Activated naive CD4-positive, alpha-beta T cell treated with anti-CD3 and anti-CD28 coated beads, Interleukin-2, amount 50 U/mL, for 72 hours (primary cell): ENCODE data around the gene DIP2A. TPM values are rescaled to one million over a fixed set of nuclear protein-coding genes. Genes with fewer than 3 reads are reported as not detected.

Experiments used
- ATAC-seq, 2 donors: fragments of 150-1000 bp; cut with Tn5 transposase; 2 replicates each; pipeline ENCODE4 v1.10.0; 2021; ENCODE audit warnings: mild to moderate bottlenecking in 2 of 2, moderate library complexity in 2 of 2
- DNase-seq, 2 donors: peaks; one replicate each; pipeline ENCODE4 v3.0.0; 2021 to 2022; ENCODE audit warnings: low spot score in 2 of 2
- H3K27ac Mint-ChIP-seq, 2 donors: one replicate each; pipeline ENCODE4 v1.8.0; 2022; ENCODE audit warnings: mild to moderate bottlenecking in 2 of 2, mixed read lengths in 2 of 2
- H3K36me3 Mint-ChIP-seq, 2 donors: one replicate each; pipeline ENCODE4 v1.8.0; 2022; ENCODE audit warnings: mixed read lengths in 2 of 2
- H3K9me3 Mint-ChIP-seq, 2 donors: one replicate each; pipeline ENCODE4 v1.8.0; 2022; ENCODE audit warnings: mixed read lengths in 2 of 2
- total RNA-seq, 2 donors: library from RNA; stranded (reverse); gene quantifications; one replicate each; pipeline ENCODE4 v1.2.3, GENCODE V29; 2022

Gene DIP2A, protein sequence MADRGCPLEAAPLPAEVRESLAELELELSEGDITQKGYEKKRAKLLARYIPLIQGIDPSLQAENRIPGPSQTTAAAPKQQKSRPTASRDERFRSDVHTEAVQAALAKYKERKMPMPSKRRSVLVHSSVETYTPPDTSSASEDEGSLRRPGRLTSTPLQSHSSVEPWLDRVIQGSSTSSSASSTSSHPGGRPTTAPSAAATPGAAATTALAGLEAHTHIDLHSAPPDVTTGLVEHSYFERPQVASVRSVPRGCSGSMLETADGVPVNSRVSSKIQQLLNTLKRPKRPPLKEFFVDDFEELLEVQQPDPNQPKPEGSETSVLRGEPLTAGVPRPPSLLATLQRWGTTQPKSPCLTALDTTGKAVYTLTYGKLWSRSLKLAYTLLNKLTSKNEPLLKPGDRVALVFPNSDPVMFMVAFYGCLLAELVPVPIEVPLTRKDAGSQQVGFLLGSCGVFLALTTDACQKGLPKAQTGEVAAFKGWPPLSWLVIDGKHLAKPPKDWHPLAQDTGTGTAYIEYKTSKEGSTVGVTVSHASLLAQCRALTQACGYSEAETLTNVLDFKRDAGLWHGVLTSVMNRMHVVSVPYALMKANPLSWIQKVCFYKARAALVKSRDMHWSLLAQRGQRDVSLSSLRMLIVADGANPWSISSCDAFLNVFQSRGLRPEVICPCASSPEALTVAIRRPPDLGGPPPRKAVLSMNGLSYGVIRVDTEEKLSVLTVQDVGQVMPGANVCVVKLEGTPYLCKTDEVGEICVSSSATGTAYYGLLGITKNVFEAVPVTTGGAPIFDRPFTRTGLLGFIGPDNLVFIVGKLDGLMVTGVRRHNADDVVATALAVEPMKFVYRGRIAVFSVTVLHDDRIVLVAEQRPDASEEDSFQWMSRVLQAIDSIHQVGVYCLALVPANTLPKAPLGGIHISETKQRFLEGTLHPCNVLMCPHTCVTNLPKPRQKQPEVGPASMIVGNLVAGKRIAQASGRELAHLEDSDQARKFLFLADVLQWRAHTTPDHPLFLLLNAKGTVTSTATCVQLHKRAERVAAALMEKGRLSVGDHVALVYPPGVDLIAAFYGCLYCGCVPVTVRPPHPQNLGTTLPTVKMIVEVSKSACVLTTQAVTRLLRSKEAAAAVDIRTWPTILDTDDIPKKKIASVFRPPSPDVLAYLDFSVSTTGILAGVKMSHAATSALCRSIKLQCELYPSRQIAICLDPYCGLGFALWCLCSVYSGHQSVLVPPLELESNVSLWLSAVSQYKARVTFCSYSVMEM (N-terminal part only)
- 10 to 100 TPM; 42.4 to 60.1 TPM for total RNA-seq

DNA sequence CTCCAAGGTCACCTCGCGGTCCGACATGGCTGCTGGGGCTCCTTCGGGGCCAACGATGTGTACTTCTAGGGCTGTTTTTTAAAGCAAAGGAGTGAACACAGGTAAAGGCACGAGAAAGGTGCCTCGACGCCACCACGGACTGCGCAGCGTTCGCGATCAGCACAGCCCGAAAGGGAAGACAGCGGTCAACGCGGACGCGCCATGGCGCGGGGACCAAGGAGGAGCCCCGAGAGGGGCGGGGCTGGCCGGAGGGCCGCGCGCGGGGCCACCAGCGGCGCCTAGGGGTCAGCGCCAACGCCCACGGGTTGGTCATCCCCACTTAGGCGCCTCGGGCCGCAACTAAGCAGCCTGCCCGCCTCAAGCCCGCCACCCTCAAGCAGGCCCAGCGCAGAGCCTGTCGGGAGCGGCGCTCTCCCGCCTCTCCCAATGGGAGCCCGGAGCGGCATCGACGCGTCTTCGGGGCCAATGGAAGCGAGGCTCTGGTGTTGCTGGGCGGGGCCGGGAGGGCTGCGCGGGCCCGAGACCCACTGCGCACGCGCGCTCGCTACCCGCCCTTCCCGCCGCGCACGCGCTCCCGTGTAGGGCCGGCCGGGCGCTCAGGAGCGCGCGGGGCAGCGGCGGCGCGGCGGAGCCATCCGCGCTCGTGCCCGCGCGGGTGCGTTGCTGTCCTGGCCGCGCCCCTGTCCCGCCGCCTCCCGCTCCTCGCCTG lies at the start of gene DIP2A:
TSS of gene DIP2A (plus strand) at position 577 of the 709 bp plus-strand sequence. CDS start 241 bp downstream, outside the sequence.
- DNase-seq (peak; percentile 95 to 97), ATAC-seq (peak; percentile 97)
- Mint-ChIP-seq H3K9me3 (no peaks in the 10 kb centered on the region), H3K27ac (peak within 1 kb of the TSS; percentile 92 to 96), H3K36me3 (peaks cover 0 to 9% of the 10 kb centered on the region in 2 donors)

DNA sequence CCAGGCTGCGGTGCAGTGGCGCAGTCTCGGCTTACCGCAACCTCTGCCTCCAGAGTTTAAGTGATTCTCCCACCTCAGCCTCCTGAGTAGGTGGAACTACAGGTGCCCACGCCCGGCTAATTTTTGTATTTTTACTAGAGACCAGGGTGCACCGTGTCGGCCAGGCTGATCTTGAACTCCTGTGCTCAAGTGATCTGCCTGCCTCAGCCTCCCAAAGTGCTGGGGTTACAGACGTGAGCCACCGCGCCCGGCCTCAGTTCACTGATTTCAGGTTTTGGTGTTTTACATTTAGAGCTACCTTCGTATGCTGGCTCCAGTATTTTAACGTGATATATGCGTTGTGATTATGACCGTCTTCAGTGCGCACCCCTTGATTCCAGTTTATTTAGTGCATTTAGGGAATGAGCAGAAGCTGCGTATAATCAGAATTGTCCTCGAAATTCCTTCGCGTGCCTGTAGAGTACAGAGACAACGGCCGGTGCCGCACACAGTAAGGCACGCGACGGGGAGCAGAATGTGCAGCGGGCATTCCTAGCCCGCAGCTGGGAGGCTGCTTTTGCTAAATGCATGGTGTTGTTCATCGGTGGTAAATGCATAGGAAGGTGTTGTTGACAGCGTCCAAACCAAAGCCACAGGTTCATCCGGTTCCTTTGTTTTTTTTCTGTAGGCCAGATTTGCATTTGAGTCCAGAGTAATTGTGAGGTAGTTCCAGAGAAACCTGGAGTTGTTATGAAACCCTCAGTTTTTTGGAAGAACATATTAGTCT lies 48.9 kb upstream of the DIP2A start:
- no peaks in the 10 kb centered on the region for H3K9me3 Mint-ChIP-seq
- peaks cover 4 to 5% of the 10 kb centered on the region in 2 donors for H3K36me3 Mint-ChIP-seq
- no peak overlapping the region for H3K27ac Mint-ChIP-seq
- no peak for ATAC-seq
- no peak for DNase-seq

DNA sequence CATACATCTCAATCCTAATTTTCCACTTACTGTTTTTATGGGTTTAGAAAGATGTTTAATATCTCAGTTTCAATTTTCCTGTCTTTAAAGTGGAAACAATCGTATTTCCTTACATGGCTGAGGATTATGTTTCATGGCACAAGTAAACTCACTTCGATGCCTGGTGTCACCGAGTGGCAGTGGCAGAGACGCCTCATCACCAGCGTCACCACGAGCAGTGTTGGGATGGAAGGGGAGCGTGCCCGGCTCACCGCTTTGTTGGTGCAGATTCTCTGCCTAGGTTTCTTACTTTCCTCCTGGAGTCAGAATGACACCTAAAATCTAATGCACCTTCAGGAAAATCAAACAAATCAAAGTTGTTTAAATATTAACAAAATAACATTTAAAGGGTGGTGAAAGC lies 48.2 kb upstream of the DIP2A start:
- Mint-ChIP-seq H3K36me3 (peaks cover 4 to 5% of the 10 kb centered on the region in 2 donors), H3K9me3 (no peaks in the 10 kb centered on the region), H3K27ac (no peak overlapping the region)
- DNase-seq (no peak), ATAC-seq (no peak)

DNA sequence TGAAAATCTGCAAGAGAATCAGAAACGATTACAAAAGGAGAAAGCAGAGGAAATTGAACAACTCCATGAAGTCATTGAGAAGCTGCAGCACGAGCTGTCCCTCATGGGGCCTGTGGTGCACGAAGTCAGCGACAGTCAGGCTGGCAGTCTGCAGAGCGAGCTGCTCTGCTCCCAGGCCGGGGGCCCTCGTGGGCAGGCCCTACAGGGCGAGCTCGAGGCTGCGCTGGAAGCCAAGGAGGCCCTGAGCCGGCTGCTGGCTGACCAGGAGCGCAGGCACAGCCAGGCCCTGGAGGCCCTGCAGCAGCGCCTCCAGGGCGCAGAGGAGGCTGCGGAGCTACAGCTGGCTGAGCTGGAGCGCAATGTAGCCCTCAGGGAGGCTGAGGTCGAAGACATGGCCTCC lies 47.5 kb upstream of the DIP2A start:
- peaks cover 5 to 11% of the 10 kb centered on the region in 2 donors for H3K36me3 Mint-ChIP-seq
- DNase-seq (no peak), ATAC-seq (no peak)
- no peaks in the 10 kb centered on the region for H3K9me3 Mint-ChIP-seq
- H3K27ac Mint-ChIP-seq, result peak overlapping the region in 1 of 2 donors; percentile 36

DNA sequence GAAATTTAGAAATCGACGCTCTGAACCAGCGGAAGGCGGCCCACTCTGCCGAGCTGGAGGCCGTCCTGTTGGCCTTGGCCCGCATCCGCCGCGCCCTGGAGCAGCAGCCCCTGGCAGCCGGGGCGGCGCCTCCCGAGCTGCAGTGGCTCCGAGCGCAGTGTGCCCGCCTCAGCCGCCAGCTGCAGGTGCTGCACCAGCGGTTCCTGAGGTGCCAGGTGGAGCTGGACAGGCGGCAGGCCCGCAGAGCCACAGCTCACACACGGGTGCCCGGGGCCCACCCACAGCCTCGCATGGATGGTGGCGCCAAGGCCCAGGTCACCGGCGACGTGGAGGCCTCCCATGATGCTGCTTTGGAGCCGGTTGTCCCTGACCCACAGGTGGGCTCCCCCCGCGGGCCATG lies 47.0 kb upstream of the DIP2A start:
- H3K9me3 Mint-ChIP-seq, result no peaks in the 10 kb centered on the region
- no peak overlapping the region for H3K27ac Mint-ChIP-seq
- peaks cover 5 to 11% of the 10 kb centered on the region in 2 donors for H3K36me3 Mint-ChIP-seq
- ATAC-seq, result no peak
- DNase-seq, result no peak

DNA sequence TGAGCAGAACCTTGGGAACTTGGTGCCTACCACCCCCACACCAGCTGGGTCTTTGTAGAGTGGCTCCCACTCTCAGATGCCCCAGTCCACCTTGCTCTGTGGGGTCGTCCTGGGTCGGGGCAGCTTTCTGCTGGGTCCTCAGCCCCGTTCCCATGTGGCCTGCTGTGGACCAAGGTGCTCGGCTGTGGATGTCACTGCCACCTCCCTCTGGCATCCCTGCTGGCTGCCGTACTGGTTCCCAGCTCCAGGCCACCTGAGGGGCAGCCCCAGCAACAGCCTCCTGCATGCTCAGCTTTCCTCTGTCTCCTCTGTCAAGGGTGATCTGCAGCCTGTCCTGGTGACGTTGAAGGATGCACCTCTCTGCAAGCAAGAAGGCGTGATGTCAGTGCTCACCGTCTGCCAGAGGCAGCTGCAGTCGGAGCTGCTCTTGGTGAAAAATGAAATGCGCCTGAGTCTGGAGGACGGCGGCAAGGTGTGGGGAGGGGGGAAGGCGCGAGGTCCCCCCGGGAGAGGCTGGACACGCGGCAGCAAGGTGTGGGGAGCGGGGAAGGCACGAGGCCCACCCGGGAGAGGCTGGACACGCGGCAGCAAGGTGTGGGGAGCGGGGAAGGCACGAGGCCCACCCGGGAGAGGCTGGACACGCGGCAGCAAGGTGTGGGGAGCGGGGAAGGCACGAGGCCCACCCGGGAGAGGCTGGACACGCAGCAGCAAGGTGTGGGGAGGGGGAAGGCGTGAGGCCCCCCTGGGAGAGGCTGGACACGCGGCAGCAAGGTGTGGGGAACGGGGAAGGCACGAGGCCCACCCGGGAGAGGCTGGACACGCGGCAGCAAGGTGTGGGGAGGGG lies 45.9 kb upstream of the DIP2A start:
- no peak overlapping the region for H3K27ac Mint-ChIP-seq
- peaks cover 5 to 11% of the 10 kb centered on the region in 2 donors for H3K36me3 Mint-ChIP-seq
- ATAC-seq (no peak), DNase-seq (no peak)
- no peaks in the 10 kb centered on the region for H3K9me3 Mint-ChIP-seq

DNA sequence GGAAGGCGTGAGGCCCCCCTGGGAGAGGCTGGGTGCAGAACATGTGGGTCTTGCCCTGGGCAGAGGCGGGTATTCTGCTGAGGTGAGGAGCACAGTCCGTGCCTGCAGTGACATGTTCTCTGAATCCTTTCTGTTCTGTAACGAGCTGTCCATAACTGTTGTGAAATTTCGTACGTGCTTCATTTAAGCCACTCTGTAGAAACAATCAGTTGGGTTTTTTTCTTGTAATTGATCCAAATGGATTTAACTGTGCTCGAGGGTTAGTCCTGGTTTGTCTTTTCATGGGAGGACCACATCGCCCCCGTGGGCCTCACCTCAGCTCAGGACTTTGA lies 45.4 kb upstream of the DIP2A start:
- Mint-ChIP-seq H3K9me3 (no peaks in the 10 kb centered on the region), H3K36me3 (peaks cover 5 to 11% of the 10 kb centered on the region in 2 donors), H3K27ac (no peak overlapping the region)
- ATAC-seq (no peak), DNase-seq (no peak)

DNA sequence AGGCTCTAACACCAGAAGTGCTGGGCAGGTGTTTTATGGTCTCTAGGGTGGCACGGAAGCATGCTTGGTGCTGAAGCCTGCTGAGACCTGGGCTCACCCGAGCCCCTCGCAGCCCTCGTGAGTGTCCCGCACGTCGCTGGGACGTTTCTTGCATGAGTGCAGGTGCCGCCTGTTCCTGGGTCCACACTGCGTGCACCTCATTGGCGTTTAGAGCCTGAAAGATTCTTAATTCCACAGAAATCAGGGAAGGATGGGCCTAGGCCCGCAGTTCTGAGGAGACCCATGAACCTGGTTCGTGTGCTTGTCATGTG lies 43.8 kb upstream of the DIP2A start:
- DNase-seq (no peak), ATAC-seq (no peak)
- no peak overlapping the region for H3K27ac Mint-ChIP-seq
- peaks cover 15 to 21% of the 10 kb centered on the region in 2 donors for H3K36me3 Mint-ChIP-seq
- no peaks in the 10 kb centered on the region for H3K9me3 Mint-ChIP-seq

DNA sequence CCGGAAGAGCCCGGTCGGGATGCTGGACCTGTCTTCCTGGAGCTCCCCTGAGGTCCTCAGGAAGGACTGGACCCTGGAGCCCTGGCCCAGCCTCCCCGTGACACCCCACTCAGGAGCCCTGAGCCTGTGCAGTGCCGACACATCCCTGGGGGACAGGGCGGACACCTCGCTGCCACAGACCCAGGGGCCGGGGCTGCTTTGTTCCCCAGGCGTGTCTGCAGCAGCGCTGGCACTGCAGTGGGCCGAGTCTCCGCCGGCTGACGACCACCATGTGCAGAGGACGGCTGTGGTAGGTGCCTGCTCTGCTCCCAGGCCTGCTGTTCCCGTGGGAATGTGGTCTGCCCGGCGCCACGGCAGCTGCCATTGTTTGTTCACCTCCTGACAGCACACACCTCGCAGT lies 42.1 kb upstream of the DIP2A start:
- Mint-ChIP-seq H3K9me3 (no peaks in the 10 kb centered on the region), H3K27ac (no peak overlapping the region), H3K36me3 (peaks cover 10 to 16% of the 10 kb centered on the region in 2 donors)
- peak in 1 of 2 donors; percentile 7 for ATAC-seq
- DNase-seq, result no peak

DNA sequence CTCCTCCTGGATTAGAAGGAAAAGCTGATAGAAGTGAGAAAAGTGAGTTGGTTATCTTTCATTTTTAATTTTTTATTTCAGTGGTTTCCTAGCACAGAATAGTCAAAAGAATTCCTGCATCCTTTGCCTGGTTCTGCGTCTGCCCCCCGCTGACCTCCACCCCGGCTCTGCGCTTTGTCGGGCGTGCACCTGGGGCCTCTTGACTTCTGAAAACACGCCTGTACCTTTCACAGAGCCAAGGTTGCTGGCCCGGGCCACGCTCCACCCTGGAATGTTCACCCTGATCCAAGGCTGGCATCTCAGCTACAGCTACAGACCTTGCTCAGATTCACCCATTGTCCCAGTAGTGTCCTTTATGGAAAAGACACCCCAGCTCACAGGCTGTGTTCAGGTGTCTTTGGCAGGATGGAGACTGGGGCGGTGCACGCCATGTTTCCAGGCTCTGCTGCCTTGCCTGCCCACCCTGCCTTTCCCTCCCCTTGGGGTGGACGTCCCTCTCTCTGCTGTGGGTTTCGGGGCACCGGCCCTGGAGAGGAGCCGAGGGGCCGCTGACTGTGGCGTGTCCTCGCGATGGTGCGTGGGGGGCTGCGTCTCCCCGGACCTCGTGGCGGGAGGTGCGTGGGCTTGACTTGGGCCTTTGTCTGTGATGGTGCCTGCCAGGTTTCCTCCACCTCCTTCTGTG lies 40.3 kb upstream of the DIP2A start:
- Mint-ChIP-seq H3K36me3 (peaks cover 14 to 16% of the 10 kb centered on the region in 2 donors), H3K27ac (peak overlapping the region in 1 of 2 donors; percentile 88), H3K9me3 (no peaks in the 10 kb centered on the region)
- DNase-seq (no peak), ATAC-seq (no peak)

DNA sequence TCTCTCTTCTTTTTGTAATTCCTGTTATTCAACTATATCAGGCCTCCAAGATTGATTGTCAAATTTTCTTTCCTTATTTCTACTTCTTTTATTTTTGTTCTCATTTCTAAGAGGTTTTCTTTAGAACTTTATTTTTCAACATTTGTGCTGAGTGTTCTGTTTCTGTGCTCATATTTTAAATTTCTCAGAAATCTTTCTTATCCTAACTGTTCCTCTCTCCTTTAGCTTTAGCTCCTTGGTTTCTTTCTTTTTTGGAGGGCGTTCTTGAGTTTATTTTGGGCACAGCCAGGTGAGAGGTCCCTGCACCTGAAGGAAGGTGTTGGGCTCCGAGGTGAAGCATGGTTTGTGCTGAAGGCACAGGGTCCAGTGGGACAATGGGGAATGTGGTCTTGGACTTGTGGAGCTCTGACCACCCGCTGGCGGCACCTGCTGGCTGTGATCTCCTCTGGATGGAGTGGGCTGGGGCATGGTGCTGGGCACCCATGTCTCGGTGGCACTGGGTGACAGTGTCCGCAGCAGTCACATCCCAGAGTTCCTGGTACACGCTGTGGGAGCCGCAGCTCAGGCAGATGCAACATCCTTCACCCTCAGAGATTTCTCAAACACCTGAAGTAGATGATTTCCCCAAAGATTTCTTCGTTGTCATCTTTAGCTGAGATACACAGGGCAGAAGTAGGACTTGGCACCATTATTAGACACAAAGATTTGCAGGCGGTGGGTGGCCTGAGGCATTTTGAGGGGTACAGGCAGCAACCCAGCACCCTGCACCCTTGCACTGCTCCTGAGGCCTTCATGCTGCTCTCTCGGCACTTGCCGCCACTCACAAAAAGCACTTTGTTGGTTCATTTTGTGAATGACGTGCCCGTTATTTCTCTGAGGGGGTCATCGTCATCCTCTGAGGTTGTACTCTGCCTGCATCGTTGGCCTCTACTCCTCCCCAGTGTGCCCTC lies 38.2 kb upstream of the DIP2A start:
- no peak for ATAC-seq
- peak overlapping the region; percentile 44 to 48 for H3K27ac Mint-ChIP-seq
- peaks cover 14 to 16% of the 10 kb centered on the region in 2 donors for H3K36me3 Mint-ChIP-seq
- no peaks in the 10 kb centered on the region for H3K9me3 Mint-ChIP-seq
- no peak for DNase-seq

DNA sequence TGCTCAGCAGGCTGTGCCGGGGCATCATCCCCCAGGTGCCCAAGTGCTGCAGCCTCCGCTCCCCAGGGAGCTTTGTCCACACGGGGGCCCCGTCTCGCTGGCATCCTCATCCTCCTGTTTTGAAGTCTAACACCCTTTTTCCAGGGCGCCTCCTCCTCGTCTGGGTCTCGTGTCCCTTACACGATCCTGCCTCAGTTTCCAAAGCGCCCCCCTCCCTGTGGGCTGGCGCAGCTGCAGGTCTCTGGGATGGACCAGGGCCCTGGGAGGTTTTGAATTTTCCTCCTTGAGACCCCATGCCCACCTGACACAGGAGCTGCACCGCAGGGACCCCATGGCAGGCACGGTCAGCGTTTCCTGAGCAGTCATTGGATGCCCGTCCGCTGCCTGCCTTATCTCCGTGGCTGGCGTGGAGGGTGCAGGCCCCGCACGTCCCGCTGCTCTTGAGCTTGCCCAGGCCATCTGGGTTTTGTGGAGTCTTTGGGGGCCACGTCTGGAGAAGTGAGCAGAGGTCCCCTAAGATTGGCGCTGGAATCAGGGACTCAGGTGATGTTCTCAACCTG lies 37.4 kb upstream of the DIP2A start:
- ATAC-seq, result no peak
- no peak for DNase-seq
- Mint-ChIP-seq H3K36me3 (peaks cover 10 to 14% of the 10 kb centered on the region in 2 donors), H3K27ac (peak overlapping the region in 1 of 2 donors; percentile 48), H3K9me3 (no peaks in the 10 kb centered on the region)
